ENCODE results near the gene DNAH8. TPM values are rescaled to one million over a fixed set of nuclear protein-coding genes. Genes with fewer than 3 reads are reported as not detected.

Gene DNAH8
- polyA plus RNA-seq, 3 donors = not detected

DNA sequence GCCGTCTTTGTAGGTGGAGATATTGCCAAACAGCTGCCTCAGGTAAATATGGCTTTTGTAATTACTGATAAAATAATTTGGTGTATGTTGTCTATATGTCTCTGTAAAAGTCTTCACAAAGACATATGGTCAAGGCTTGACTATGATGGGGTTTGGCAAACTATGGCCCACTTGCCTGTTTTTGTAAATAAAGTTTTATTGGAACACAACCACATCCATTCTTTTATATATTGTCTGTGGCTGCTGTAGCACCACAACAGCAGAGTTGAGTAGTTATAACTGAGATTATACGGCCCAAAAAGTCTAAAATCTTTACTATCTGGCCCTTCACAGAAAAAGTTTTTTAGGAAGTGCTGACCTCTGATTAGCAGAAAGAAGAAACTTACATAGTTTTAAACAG is 133.6 kb downstream of the DNAH8 start:
- H3K9ac ChIP-seq (ENCODE audit: insufficient read depth, low read length, poor library complexity, severe bottlenecking) = no peak overlapping the region
- H3K27ac ChIP-seq (ENCODE audit: low read depth in 1 of 2, low read length in 2 of 2) = no peak overlapping the region
- no peak overlapping the region for H3K4me2 ChIP-seq (replicated peaks; ENCODE audit: extremely low read depth, low read length, poor library complexity, severe bottlenecking)
- intact Hi-C loops (cut with micrococcal nuclease) = no loop called here
- Mint-ChIP-seq H3K27me3 (ENCODE audit: low read depth in 3 of 3) (peaks cover 0 to 18% (median 5%) of the 10 kb centered on the region in 3 donors), H3K4me1 (no peaks in the 10 kb centered on the region), H3K36me3 (no peaks in the 10 kb centered on the region), H3K4me3 (no peak overlapping the region), H3K9me3 (peaks cover 0 to 3% (median 0%) of the 10 kb centered on the region in 7 donors), H3K27ac (no peak overlapping the region)
- H3K27me3 ChIP-seq (ENCODE audit: control insufficient read depth in 2 of 2, insufficient read depth in 2 of 2, low read length in 2 of 2) = peaks cover 0 to 4% of the 10 kb centered on the region in 2 donors
- H3K4me3 ChIP-seq (replicated peaks in 1 of 3; ENCODE audit: low read depth in 2 of 3, low read length in 3 of 3) = no peak overlapping the region
- 100% methylated on average over 1 of the region's 2 CpGs for WGBS (ENCODE audit: insufficient coverage)
- TF ChIP-seq, protein P1, sequence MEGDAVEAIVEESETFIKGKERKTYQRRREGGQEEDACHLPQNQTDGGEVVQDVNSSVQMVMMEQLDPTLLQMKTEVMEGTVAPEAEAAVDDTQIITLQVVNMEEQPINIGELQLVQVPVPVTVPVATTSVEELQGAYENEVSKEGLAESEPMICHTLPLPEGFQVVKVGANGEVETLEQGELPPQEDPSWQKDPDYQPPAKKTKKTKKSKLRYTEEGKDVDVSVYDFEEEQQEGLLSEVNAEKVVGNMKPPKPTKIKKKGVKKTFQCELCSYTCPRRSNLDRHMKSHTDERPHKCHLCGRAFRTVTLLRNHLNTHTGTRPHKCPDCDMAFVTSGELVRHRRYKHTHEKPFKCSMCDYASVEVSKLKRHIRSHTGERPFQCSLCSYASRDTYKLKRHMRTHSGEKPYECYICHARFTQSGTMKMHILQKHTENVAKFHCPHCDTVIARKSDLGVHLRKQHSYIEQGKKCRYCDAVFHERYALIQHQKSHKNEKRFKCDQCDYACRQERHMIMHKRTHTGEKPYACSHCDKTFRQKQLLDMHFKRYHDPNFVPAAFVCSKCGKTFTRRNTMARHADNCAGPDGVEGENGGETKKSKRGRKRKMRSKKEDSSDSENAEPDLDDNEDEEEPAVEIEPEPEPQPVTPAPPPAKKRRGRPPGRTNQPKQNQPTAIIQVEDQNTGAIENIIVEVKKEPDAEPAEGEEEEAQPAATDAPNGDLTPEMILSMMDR (IDR thresholded peaks at IDR 0.05) = no peak
- H3K36me3 ChIP-seq (replicated peaks in 1 of 2; ENCODE audit: control insufficient read depth in 1 of 2, insufficient read depth in 2 of 2, low read length in 2 of 2) = no peaks in the 10 kb centered on the region
- no peak for DNase-seq
- no peaks in the 10 kb centered on the region for H3K9me3 ChIP-seq (replicated peaks in 1 of 2; ENCODE audit: control insufficient read depth in 1 of 2, insufficient read depth in 1 of 2, low read length in 2 of 2)
- no peaks in the 10 kb centered on the region for H3K79me2 ChIP-seq (ENCODE audit: insufficient read depth, low read length)
- H3K4me1 ChIP-seq (ENCODE audit: control insufficient read depth in 1 of 2, insufficient read depth in 2 of 2, low read length in 2 of 2) = no peaks in the 10 kb centered on the region
- H4K20me1 ChIP-seq (ENCODE audit: insufficient read depth, low read length) = no peaks in the 10 kb centered on the region
- no peak overlapping the region for H2AFZ ChIP-seq (ENCODE audit: insufficient read depth, low read depth, low read length, poor library complexity, severe bottlenecking)

DNA sequence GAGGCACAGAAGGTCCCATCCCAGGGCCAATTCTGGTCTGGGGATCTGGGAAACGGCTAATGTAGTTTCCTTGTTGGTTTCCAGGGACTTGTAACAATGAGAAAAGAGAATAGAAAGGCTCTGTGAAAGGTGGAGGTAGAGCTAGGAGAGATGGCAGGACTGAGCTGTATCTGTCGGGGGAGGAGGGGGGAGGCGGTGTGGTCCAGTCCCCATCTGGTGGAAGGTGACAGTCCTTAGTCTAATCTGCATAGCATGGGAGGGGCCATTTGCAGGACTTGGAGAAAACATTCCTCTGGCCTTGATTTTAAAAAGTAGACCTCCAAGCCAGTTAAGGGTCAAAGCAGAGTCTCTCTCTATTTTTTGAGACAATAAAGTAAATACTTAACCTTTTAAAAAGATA is 137.1 kb downstream of the DNAH8 start:
- Histone ChIP-seq H3K27ac (ENCODE audit: low read depth in 1 of 2, low read length in 2 of 2) (no peak overlapping the region), H3K36me3 (replicated peaks in 1 of 2; ENCODE audit: control insufficient read depth in 1 of 2, insufficient read depth in 2 of 2, low read length in 2 of 2) (no peaks in the 10 kb centered on the region), H3K4me2 (replicated peaks; ENCODE audit: extremely low read depth, low read length, poor library complexity, severe bottlenecking) (no peak overlapping the region), H3K4me3 (replicated peaks in 1 of 3; ENCODE audit: low read depth in 2 of 3, low read length in 3 of 3) (no peak overlapping the region), H2AFZ (ENCODE audit: insufficient read depth, low read depth, low read length, poor library complexity, severe bottlenecking) (no peak overlapping the region), H3K27me3 (ENCODE audit: control insufficient read depth in 2 of 2, insufficient read depth in 2 of 2, low read length in 2 of 2) (peaks cover 4 to 7% of the 10 kb centered on the region in 2 donors), H3K9ac (ENCODE audit: insufficient read depth, low read length, poor library complexity, severe bottlenecking) (no peak overlapping the region), H4K20me1 (ENCODE audit: insufficient read depth, low read length) (no peaks in the 10 kb centered on the region), H3K79me2 (ENCODE audit: insufficient read depth, low read length) (no peaks in the 10 kb centered on the region), H3K4me1 (ENCODE audit: control insufficient read depth in 1 of 2, insufficient read depth in 2 of 2, low read length in 2 of 2) (no peaks in the 10 kb centered on the region), H3K9me3 (replicated peaks in 1 of 2; ENCODE audit: control insufficient read depth in 1 of 2, insufficient read depth in 1 of 2, low read length in 2 of 2) (no peaks in the 10 kb centered on the region)
- no peak overlapping the region for H3K4me3 Mint-ChIP-seq
- TF ChIP-seq, protein P1 (IDR thresholded peaks at IDR 0.05) = no peak
- H3K4me1 Mint-ChIP-seq = no peaks in the 10 kb centered on the region
- intact Hi-C loops (cut with micrococcal nuclease) = no loop called here
- peaks cover 0 to 15% (median 6%) of the 10 kb centered on the region in 3 donors for H3K27me3 Mint-ChIP-seq (ENCODE audit: low read depth in 3 of 3)
- H3K9me3 Mint-ChIP-seq = no peaks in the 10 kb centered on the region
- DNase-seq = no peak
- WGBS (ENCODE audit: insufficient coverage) = 91% methylated on average over 2 of the region's 3 CpGs
- H3K27ac Mint-ChIP-seq = no peak overlapping the region
- no peaks in the 10 kb centered on the region for H3K36me3 Mint-ChIP-seq

Data from CD14-positive monocyte (primary cell).